ENCODE data around the gene ULK1. TPM values are rescaled to one million over a fixed set of nuclear protein-coding genes. Genes with fewer than 3 reads are reported as not detected.

The ULK1 gene
- total RNA-seq, 1 donor from 2014 or later, result 14.7 TPM

DNA sequence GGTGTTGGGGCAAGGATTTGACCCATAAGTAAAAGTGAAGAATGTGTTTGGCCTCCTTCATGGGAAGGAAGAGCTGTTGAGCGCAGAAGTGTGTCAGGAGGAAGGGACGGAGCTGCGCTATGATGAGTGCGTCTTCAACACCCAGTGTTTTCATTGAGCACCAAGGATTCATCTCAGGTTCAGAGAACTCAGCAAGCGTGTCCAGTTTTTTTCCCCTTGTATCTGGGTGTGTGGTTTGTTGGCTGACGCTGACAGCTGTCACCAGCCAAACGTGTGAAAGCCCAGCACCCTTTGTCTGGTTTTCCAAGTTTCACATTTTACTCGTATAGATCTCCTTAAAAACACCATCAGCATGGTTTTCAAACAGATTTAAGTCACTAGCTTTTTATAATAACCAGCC lies 67.6 kb downstream of the ULK1 start:
- Histone ChIP-seq H3K36me3 (ENCODE audit: control insufficient read depth, insufficient read depth, low read length) (peaks cover 1% of the 10 kb centered on the region), H3K4me3 (ENCODE audit: low read depth, low read length) (no peak overlapping the region), H3K27me3 (ENCODE audit: control insufficient read depth, insufficient read depth, low read length) (no peaks in the 10 kb centered on the region)
- no peak for DNase-seq (ENCODE audit: low read depth)
- TF ChIP-seq CTCF (IDR thresholded peaks at IDR 0.05; ENCODE audit: insufficient read depth, low read length, poor library complexity, severe bottlenecking), result no peak

DNA sequence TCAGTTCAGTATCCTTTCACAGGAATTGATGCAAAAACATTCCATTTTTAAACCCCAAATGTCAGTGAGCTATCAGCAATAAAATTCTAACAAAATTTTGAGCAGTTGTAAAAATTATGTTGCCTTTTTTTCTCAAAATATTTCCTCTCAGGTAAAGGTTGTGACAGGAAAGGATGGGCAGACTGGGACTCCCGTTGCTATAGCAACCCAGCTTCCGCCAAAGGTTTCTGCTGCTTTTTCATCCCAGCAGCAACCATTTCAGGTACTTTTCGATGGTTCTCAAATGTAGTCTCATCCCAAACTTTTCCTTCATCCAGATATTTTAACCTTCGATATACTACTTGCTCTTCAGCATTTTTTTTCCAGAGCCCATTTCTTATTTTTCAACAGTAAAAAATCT lies 69.0 kb downstream of the ULK1 start:
- Histone ChIP-seq H3K27me3 (ENCODE audit: control insufficient read depth, insufficient read depth, low read length) (no peaks in the 10 kb centered on the region), H3K4me3 (ENCODE audit: low read depth, low read length) (no peak overlapping the region), H3K36me3 (ENCODE audit: control insufficient read depth, insufficient read depth, low read length) (peaks cover 1% of the 10 kb centered on the region)
- no peak for TF ChIP-seq CTCF (IDR thresholded peaks at IDR 0.05; ENCODE audit: insufficient read depth, low read length, poor library complexity, severe bottlenecking)
- no peak for DNase-seq (ENCODE audit: low read depth)

- Histone ChIP-seq H3K27me3 (ENCODE audit: control insufficient read depth, insufficient read depth, low read length) (no peaks in the 10 kb centered on the region), H3K36me3 (ENCODE audit: control insufficient read depth, insufficient read depth, low read length) (peaks cover 1% of the 10 kb centered on the region), H3K4me3 (ENCODE audit: low read depth, low read length) (no peak overlapping the region)
- TF ChIP-seq CTCF (IDR thresholded peaks at IDR 0.05; ENCODE audit: insufficient read depth, low read length, poor library complexity, severe bottlenecking), result no peak
- DNase-seq (ENCODE audit: low read depth), result no peak
These were observed 70.7 kb downstream of the ULK1 start for GRCh38 chr12:131965073-131965472.

GRCh38 chr12:131971226-131971625 lies 76.8 kb downstream of the ULK1 start:
- Histone ChIP-seq H3K27me3 (ENCODE audit: control insufficient read depth, insufficient read depth, low read length) (no peaks in the 10 kb centered on the region), H3K36me3 (ENCODE audit: control insufficient read depth, insufficient read depth, low read length) (no peaks in the 10 kb centered on the region), H3K4me3 (ENCODE audit: low read depth, low read length) (no peak overlapping the region)
- DNase-seq (ENCODE audit: low read depth), result no peak
- TF ChIP-seq CTCF (IDR thresholded peaks at IDR 0.05; ENCODE audit: insufficient read depth, low read length, poor library complexity, severe bottlenecking), result no peak

Other genes starting within 250 kb of the ULK1 start
- 27.7 and 31.4 TPM in 2 replicates for gene SFSWAP, start 183.5 kb upstream of the ULK1 start, total RNA-seq
- 1.7 and 7.3 TPM in 2 replicates for gene MMP17, start 66.2 kb upstream of the ULK1 start, total RNA-seq
- 22.9 and 23.5 TPM in 2 replicates for gene PUS1, start 34.7 kb downstream of the ULK1 start, total RNA-seq
- gene EP400, start 55.3 kb downstream of the ULK1 start, total RNA-seq, result 21.4 and 21.7 TPM in 2 replicates
- 15.7 and 18.9 TPM in 2 replicates for gene DDX51, start 249.7 kb downstream of the ULK1 start, total RNA-seq
- gene NOC4L, start 249.8 kb downstream of the ULK1 start, total RNA-seq, result 23.8 and 35.5 TPM in 2 replicates

Data from kidney epithelial cell (primary cell).